Ovary (tissue), 9 donors: ENCODE data around the gene ARHGAP45. TPM values are rescaled to one million over a fixed set of nuclear protein-coding genes. Genes with fewer than 3 reads are reported as not detected.

Source experiments
- DNase-seq, 5 donors: peaks; one replicate each; pipeline ENCODE4 v3.0.0-alpha.2; 2019 to 2020
- H3K27ac ChIP-seq, 2 donors: fragments of 200-600 bp; one replicate each; pipeline versions ENCODE4 v1.5.1 to v1.8.0; 2019 to 2022
- H3K27me3 ChIP-seq: fragments of 200-600 bp; one replicate; pipeline ENCODE4 v1.8.0; 2022
- H3K36me3 ChIP-seq: fragments of 200-600 bp; sonication (generic); one replicate; pipeline ENCODE4 v1.5.1; 2019
- H3K4me1 ChIP-seq: one replicate; pipeline ENCODE4 v1.8.1; 2013; ENCODE audit warnings: mild to moderate bottlenecking, moderate library complexity; ENCODE audit not compliant: insufficient read depth
- H3K4me3 ChIP-seq: fragments of 200-600 bp; sonication (generic); one replicate; pipeline ENCODE4 v1.5.1; 2017
- H3K9me3 ChIP-seq, 2 donors: fragments of 200-600 bp in 1 of 2; sonication (generic) in 1 of 2; one replicate each; pipeline versions ENCODE4 v1.5.1 to v1.8.1; 2013 to 2019; ENCODE audit warnings: mild to moderate bottlenecking in 1 of 2, moderate library complexity in 1 of 2
- EP300 ChIP-seq: sonication (generic); formaldehyde crosslinking; IDR thresholded peaks from one replicate; pipeline ENCODE4 v1.6.1; 2017; ENCODE audit warnings: antibody characterized with exemption
- POLR2A ChIP-seq: fragments of 450-650 bp; IDR thresholded peaks from one replicate; pipeline ENCODE4 v1.6.1; 2017; ENCODE audit warnings: antibody characterized with exemption, mild to moderate bottlenecking, moderate library complexity
- WGBS, 3 donors: extraction: QIAGEN DNeasy Blood & Tissue Kit in 1 of 3; methylation state at CpG; one replicate each; pipeline versions ENCODE4 v1.1.5 to v1.1.7; 2013 to 2017; 5-methylcytosine and 5-hydroxymethylcytosine counted together
- intact Hi-C, 4 donors: fragments of 100-400 bp; cut with DNase I; formaldehyde crosslinking; loops; one replicate each; pipeline versions ENCODE4 v1.11.0 to v1.15.1; 2022 to 2023
- polyA plus RNA-seq, 2 donors: library from polyadenylated mRNA; stranded (reverse); fragments of 200-250 nt in 1 of 2; fragments of 350-450 nt in 1 of 2; fragmentation: Illumina TruSeq in 1 of 2; extraction: RNeasy Lipid Tissue Mini Kit (QIAGEN cat#74804) in 1 of 2; gene quantifications; one replicate each; pipeline ENCODE4 v1.2.3, GENCODE V29; 2013 to 2014
- total RNA-seq, 7 donors: library from RNA; depleted of rRNA in 2 of 7; stranded (reverse); fragments of >200 nt in 2 of 7; fragmentation: NEBNext Ultra II Directional in 3 of 7; extraction: Animal tissue kit (Norgen Biotek cat#: 25700) in 3 of 7; gene quantifications; one replicate each; pipeline versions ENCODE4 v1.1.0 to v1.2.4, GENCODE V29; 2016 to 2023
- TF ChIP-seq, protein P1 (sequence below), 3 donors: fragments of 450-650 bp in 2 of 3; fragments of 200-600 bp in 1 of 3; IDR thresholded peaks; one replicate each; pipeline versions ENCODE4 v1.5.1 to v1.8.0; 2016 to 2022; ENCODE audit warnings: antibody characterized with exemption in 3 of 3, mild to moderate bottlenecking in 1 of 3
- donor health status: DM: no; HTN: no; CAD: no; lungs with moderate emphysema.
- donor health status: DM: no; HTN: no; CAD: no.
- donor health status: Bipolar disorder and iron deficiency.
- donor health status: DM: yes; HTN: yes; CAD: no.
- donor health status: DM: no; HTN: no; CAD: no.
- donor health status: DM: yes; HTN: yes; CAD: no.

Gene ARHGAP45
- total and polyA plus RNA-seq, 9 donors: 1.0 to 10.6 (median 7.0) TPM

DNA sequence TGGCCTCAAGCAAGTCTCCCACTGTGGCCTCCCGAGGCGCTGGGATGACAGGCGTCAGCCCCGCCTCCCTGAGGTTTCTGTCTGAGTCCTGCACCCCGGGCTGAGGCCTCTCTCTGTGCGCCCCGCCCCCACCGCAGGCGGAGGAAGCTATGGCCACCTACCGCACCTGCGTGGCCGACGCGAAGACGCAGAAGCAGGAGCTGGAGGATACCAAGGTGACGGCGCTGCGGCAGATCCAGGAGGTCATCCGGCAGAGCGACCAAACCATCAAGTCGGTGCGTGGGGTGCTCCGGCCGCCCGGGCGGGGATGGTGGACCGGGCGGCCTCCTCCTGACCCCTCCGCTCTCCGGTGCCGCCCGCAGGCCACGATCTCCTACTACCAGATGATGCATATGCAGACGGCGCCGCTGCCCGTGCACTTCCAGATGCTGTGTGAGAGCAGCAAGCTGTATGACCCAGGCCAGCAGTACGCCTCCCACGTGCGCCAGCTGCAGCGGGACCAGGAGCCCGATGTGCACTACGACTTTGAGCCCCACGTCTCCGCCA, 12.7 kb downstream of the ARHGAP45 start:
- Histone ChIP-seq H3K27ac (no peak overlapping the region), H3K4me1 (peaks cover 4% of the 10 kb centered on the region), H3K27me3 (no peaks in the 10 kb centered on the region), H3K4me3 (no peak overlapping the region), H3K36me3 (no peaks in the 10 kb centered on the region), H3K9me3 (no peaks in the 10 kb centered on the region)
- TF ChIP-seq, protein P1, sequence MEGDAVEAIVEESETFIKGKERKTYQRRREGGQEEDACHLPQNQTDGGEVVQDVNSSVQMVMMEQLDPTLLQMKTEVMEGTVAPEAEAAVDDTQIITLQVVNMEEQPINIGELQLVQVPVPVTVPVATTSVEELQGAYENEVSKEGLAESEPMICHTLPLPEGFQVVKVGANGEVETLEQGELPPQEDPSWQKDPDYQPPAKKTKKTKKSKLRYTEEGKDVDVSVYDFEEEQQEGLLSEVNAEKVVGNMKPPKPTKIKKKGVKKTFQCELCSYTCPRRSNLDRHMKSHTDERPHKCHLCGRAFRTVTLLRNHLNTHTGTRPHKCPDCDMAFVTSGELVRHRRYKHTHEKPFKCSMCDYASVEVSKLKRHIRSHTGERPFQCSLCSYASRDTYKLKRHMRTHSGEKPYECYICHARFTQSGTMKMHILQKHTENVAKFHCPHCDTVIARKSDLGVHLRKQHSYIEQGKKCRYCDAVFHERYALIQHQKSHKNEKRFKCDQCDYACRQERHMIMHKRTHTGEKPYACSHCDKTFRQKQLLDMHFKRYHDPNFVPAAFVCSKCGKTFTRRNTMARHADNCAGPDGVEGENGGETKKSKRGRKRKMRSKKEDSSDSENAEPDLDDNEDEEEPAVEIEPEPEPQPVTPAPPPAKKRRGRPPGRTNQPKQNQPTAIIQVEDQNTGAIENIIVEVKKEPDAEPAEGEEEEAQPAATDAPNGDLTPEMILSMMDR (IDR thresholded peaks at IDR 0.05): no peak
- no peak for TF ChIP-seq POLR2A
- TF ChIP-seq EP300: no peak
- peak in 1 of 5 donors; percentile 24 for DNase-seq
- intact Hi-C loops: no loop called here
- WGBS, 3 donors: 79 to 83% (median 80%) methylated on average over 40 to 45 of the region's 45 CpGs

DNA sequence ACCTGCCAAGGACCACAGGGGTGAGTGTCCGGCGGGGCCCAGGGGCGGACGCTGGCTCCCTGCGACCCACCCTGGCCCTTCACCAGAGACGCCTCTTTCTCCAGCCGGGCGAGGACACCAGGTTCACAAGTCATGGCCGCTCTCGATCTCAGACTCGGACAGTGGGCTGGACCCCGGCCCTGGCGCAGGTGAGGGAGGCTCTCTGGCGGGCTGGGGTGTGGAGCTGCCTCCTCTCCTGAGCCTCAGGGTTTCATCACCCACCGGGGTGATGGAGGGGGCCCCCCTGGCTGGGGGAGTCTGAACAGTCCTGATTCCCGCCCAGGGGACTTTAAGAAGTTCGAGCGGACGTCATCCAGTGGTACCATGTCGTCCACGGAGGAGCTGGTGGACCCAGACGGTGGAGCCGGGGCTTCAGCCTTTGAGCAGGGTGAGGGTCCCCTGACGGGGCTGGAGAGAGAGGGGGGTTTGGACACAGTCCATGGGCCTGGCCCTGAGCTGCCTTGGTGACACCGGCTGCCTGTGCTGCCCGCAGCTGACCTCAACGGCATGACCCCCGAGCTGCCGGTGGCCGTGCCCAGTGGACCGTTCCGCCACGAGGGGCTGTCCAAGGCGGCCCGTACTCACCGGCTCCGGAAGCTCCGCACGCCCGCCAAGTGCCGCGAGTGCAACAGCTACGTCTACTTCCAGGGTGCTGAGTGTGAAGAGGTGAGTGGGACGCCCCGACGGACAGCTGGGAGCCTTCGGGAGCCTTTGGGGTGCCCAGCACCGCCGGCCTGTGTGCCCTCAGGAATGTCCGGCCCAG, 13.6 kb downstream of the ARHGAP45 start:
- H3K27me3 ChIP-seq: no peaks in the 10 kb centered on the region
- WGBS, 3 donors: 86 to 96% (median 88%) methylated on average over 47 to 50 of the region's 50 CpGs
- H3K27ac ChIP-seq: no peak overlapping the region
- intact Hi-C loops: no loop called here
- TF ChIP-seq EP300: no peak
- TF ChIP-seq, protein P1 (IDR thresholded peaks at IDR 0.05): no peak
- no peak for TF ChIP-seq POLR2A
- peak in 2 of 5 donors; percentile 32 to 38 for DNase-seq
- no peaks in the 10 kb centered on the region for H3K9me3 ChIP-seq
- no peaks in the 10 kb centered on the region for H3K36me3 ChIP-seq
- peaks cover 4% of the 10 kb centered on the region for H3K4me1 ChIP-seq
- no peak overlapping the region for H3K4me3 ChIP-seq

DNA sequence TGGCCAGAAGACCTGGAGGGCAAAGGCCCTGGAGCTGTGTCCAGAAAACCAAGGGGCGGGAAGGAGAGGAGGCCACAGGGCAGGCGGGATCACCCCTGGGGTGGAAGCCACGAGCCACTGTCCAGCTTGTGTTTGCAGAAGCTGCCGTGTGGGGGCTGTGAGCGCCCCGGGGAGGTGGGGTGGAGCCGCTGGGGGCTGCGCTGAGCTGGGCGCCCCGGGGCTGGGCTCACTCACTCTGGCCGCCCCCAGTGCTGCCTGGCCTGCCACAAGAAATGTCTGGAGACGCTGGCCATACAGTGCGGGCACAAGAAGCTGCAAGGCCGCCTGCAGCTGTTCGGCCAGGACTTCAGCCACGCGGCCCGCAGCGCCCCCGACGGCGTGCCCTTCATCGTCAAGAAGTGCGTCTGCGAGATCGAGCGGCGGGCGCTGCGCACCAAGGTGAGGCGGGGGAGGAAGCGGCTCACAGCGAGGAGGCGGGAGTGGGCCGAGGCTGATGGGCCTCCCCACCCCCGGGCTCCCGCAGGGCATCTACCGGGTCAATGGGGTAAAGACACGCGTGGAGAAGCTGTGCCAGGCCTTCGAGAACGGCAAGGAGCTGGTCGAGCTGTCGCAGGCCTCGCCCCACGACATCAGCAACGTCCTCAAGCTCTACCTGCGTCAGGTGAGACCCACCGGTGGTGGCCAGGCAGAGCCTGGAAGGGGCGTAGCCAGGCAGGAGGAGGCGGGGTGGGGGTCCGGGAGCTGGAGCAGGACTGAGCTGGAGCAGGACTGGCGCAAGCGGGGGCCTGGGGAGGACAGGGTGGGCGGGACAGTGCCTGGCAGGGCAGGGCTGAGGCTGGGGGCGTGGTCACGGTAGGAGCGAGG, 14.6 kb downstream of the ARHGAP45 start:
- no peaks in the 10 kb centered on the region for H3K9me3 ChIP-seq
- peak in 2 of 5 donors; percentile 67 to 69 for DNase-seq
- no peak overlapping the region for H3K4me3 ChIP-seq
- intact Hi-C loops: no loop called here
- no peaks in the 10 kb centered on the region for H3K36me3 ChIP-seq
- no peaks in the 10 kb centered on the region for H3K27me3 ChIP-seq
- 43 to 68% (median 56%) methylated on average over 52 to 58 of the region's 58 CpGs for WGBS, 3 donors
- no peak for TF ChIP-seq POLR2A
- TF ChIP-seq, protein P1 (IDR thresholded peaks at IDR 0.05): no peak
- no peak for TF ChIP-seq EP300
- H3K27ac ChIP-seq: no peak overlapping the region
- peaks cover 4% of the 10 kb centered on the region for H3K4me1 ChIP-seq

DNA sequence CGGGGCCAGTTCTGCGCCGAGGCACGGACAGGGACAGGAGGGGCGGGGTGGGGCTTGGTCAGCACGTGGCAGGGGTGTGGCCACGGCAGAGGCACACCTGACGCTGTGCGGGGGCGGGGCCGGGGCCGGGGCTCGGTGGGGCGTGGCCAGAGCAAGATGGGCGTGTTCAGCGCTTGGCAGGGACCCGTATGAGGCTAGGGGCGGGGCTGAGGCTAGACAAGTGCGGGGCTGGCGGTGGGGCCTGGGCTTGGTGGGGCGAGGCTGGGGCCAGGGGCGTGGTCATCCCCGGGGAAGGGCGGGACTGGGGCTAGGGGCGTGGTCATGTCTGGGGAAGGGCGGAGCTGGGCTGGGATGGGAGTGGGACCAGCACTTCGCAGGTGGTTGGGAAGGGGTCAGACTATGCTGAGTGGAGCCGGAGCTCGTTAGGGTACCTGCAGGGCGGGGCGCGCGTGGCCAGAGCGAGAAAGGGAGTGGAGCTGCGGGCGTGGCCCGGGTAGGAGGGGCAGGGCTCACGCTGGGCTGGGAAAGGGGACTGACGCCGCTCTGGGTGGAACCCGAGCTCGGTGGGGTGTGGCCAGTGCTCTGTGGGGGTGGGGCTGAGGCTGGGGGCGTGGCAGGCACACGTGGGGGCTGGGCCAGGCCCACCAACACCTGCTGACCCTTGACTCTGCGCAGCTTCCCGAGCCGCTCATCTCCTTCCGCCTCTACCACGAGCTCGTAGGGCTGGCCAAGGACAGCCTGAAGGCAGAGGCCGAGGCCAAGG, 15.4 kb downstream of the ARHGAP45 start:
- intact Hi-C loops: no loop called here
- DNase-seq: peak in 3 of 5 donors; percentile 54 to 66 (median 64)
- Histone ChIP-seq H3K4me1 (peaks cover 4% of the 10 kb centered on the region), H3K4me3 (no peak overlapping the region), H3K27me3 (no peaks in the 10 kb centered on the region), H3K27ac (no peak overlapping the region), H3K36me3 (no peaks in the 10 kb centered on the region), H3K9me3 (no peaks in the 10 kb centered on the region)
- TF ChIP-seq, protein P1 (IDR thresholded peaks at IDR 0.05): no peak
- no peak for TF ChIP-seq POLR2A
- 9 to 24% (median 20%) methylated on average over 43 to 51 of the region's 51 CpGs for WGBS, 3 donors
